ENCODE data around the gene ENTREP3. TPM values are rescaled to one million over a fixed set of nuclear protein-coding genes. Genes with fewer than 3 reads are reported as not detected.

The ENTREP3 gene
- polyA plus RNA-seq, 1 donor (not counting 4 experiments of a cell fraction or from before 2014, with no cell fraction given) = 8.8 TPM

GRCh38 chr1:155197901-155198546, 57.3 kb downstream of the ENTREP3 start:
- no peak overlapping the region for H3K27ac ChIP-seq (ENCODE audit: control insufficient read depth, insufficient read depth, low read length)
- H3K36me3 ChIP-seq (ENCODE audit: control insufficient read depth in 2 of 2, extremely low read depth in 1 of 2, insufficient read depth in 2 of 2, low read length in 2 of 2) = peaks cover 6 to 10% of the 10 kb centered on the region in 2 experiments
- H3K4me2 ChIP-seq (ENCODE audit: control insufficient read depth, extremely low read depth, insufficient read depth, low read depth, low read length) = no peak overlapping the region
- no peaks in the 10 kb centered on the region for H3K9me3 ChIP-seq (ENCODE audit: control insufficient read depth, low read depth, low read length)
- H2AFZ ChIP-seq (ENCODE audit: control insufficient read depth, low read length) = no peak overlapping the region
- TF ChIP-seq EZH2 (IDR thresholded peaks at IDR 0.05; ENCODE audit: low read length) = no peak
- no peak for TF ChIP-seq CTCF (optimal IDR thresholded peaks at IDR 0.05 in 1 of 3, IDR thresholded peaks at IDR 0.05 in 1 of 3, conservative IDR thresholded peaks at IDR 0.05 in 1 of 3; ENCODE audit: extremely low read depth in 1 of 3, insufficient read depth in 2 of 3, low read length in 3 of 3)
- no peaks in the 10 kb centered on the region for H3K79me2 ChIP-seq (ENCODE audit: control insufficient read depth, insufficient read depth, low read length)
- H3K9me1 ChIP-seq (ENCODE audit: control insufficient read depth, extremely low read depth, insufficient read depth, low read length) = no peaks in the 10 kb centered on the region
- no peak overlapping the region for H3K9ac ChIP-seq (ENCODE audit: control insufficient read depth, extremely low read depth, insufficient read depth, low read length)
- H3K27me3 ChIP-seq (ENCODE audit: control insufficient read depth, extremely low read depth, insufficient read depth, low read length) = no peaks in the 10 kb centered on the region
- H4K20me1 ChIP-seq (ENCODE audit: control insufficient read depth, extremely low read depth, insufficient read depth, low read length) = no peaks in the 10 kb centered on the region
- no peak for FAIRE-seq
- dilution Hi-C loops (cut with MboI; ENCODE audit: extremely low pct_ligation_motif_present, low sequenced_read_pairs) = no loop called here
- H3K4me3 ChIP-seq (ENCODE audit: control insufficient read depth in 2 of 3, extremely low read depth in 1 of 3, insufficient read depth in 2 of 3, low read depth in 1 of 3, low read length in 3 of 3) = no peak overlapping the region
- H3K4me1 ChIP-seq (ENCODE audit: control insufficient read depth, extremely low read depth, insufficient read depth, low read length) = peaks cover 23% of the 10 kb centered on the region
- no peak for DNase-seq (ENCODE audit: low read depth, low spot score)

Other genes with a start within 250 kb of the ENTREP3 start
- 0.11 to 0.46 TPM (median 0.14 TPM) in 3 replicates for gene DCST2, start 221.7 kb downstream of the ENTREP3 start, polyA plus RNA-seq
- gene DCST1, start 221.7 kb downstream of the ENTREP3 start, polyA plus RNA-seq = 0.05 TPM in 1 of 3 replicates, not detected in the others
- 130 to 280 TPM (median 131 TPM) in 3 replicates for gene ADAM15, start 204.2 kb downstream of the ENTREP3 start, polyA plus RNA-seq
- gene EFNA4, start 191.7 kb downstream of the ENTREP3 start, polyA plus RNA-seq = 7.6 to 11.0 TPM (median 9.9 TPM) in 3 replicates
- 3.3 to 9.0 TPM (median 4.4 TPM) in 3 replicates for gene EFNA3, start 176.6 kb downstream of the ENTREP3 start, polyA plus RNA-seq
- 33.2 to 116 TPM (median 77.5 TPM) in 3 replicates for gene EFNA1, start 127.6 kb downstream of the ENTREP3 start, polyA plus RNA-seq
- 54.5 to 72.2 TPM (median 55.6 TPM) in 3 replicates for gene SLC50A1, start 119.6 kb downstream of the ENTREP3 start, polyA plus RNA-seq
- 29.3 to 54.9 TPM (median 32.3 TPM) in 3 replicates for gene DPM3, start 115.0 kb downstream of the ENTREP3 start, polyA plus RNA-seq
- 99.1 to 183 TPM (median 127 TPM) in 3 replicates for gene KRTCAP2, start 82.2 kb downstream of the ENTREP3 start, polyA plus RNA-seq
- gene TRIM46, start 81.6 kb downstream of the ENTREP3 start, polyA plus RNA-seq = 1.6 to 4.5 TPM (median 1.7 TPM) in 3 replicates
- 14.4 to 36.0 TPM (median 16.2 TPM) in 3 replicates for gene THBS3, start 47.6 kb downstream of the ENTREP3 start, polyA plus RNA-seq
- 43.4 to 69.9 TPM (median 59.5 TPM) in 3 replicates for gene MTX1, start 46.8 kb downstream of the ENTREP3 start, polyA plus RNA-seq
- gene SCAMP3, start 6.9 kb upstream of the ENTREP3 start, polyA plus RNA-seq = 72.1 to 97.0 TPM (median 91.3 TPM) in 3 replicates
- 42.1 to 45.3 TPM (median 43.1 TPM) in 3 replicates for gene CLK2, start 18.0 kb upstream of the ENTREP3 start, polyA plus RNA-seq
- 2.9 to 4.8 TPM (median 3.0 TPM) in 3 replicates for gene HCN3, start 22.0 kb upstream of the ENTREP3 start, polyA plus RNA-seq
- 0.03 to 0.04 TPM in 2 of 3 replicates, not detected in the other for gene PKLR, start 46.0 kb upstream of the ENTREP3 start, polyA plus RNA-seq
- gene FDPS, start 53.4 kb upstream of the ENTREP3 start, polyA plus RNA-seq = 669 to 898 TPM (median 821 TPM) in 3 replicates
- gene RUSC1, start 65.4 kb upstream of the ENTREP3 start, polyA plus RNA-seq = 32.4 to 40.3 TPM (median 32.8 TPM) in 3 replicates